ENCODE data around the gene CEACAM7. TPM values are rescaled to one million over a fixed set of nuclear protein-coding genes. Genes with fewer than 3 reads are reported as not detected.

The CEACAM7 gene
- total RNA-seq, 1 experiment from 2014 or later, result not detected

GRCh38 chr19:41623360-41623759 is 64.7 kb downstream of the CEACAM7 start:
- Histone ChIP-seq H3K4me3 (no peak overlapping the region), H3K36me3 (ENCODE audit: low read depth) (no peaks in the 10 kb centered on the region), H3K27ac (no peak overlapping the region), H3K4me2 (no peak overlapping the region), H3K9me2 (ENCODE audit: insufficient read depth) (no peaks in the 10 kb centered on the region), H4K20me1 (ENCODE audit: insufficient read depth) (no peaks in the 10 kb centered on the region), H3K27me3 (ENCODE audit: insufficient read depth, low read depth) (peaks cover 97% of the 10 kb centered on the region), H2AFZ (no peak overlapping the region), H3K79me2 (ENCODE audit: low read depth) (no peaks in the 10 kb centered on the region), H3K4me1 (replicated peaks; ENCODE audit: insufficient read depth) (no peaks in the 10 kb centered on the region), H3K9me3 (ENCODE audit: insufficient read depth, low read depth) (no peaks in the 10 kb centered on the region), H3F3A (ENCODE audit: insufficient read depth, low read depth) (no peaks in the 10 kb centered on the region)
- no TSS peak for BruUV-seq (replicated peaks)
- intact Hi-C loops (cut with micrococcal nuclease; ENCODE audit: unreplicated experiment), result no loop called here
- no peak for TF ChIP-seq EZH2 (IDR thresholded peaks at IDR 0.05; ENCODE audit: low read depth)
- TF ChIP-seq CTCF (conservative IDR thresholded peaks at IDR 0.05), result no peak
- ChIA-PET POLR2A (ENCODE audit: unreplicated experiment) (no interaction called here), CTCF (no interaction called here)
- DNase-seq, result no peak

Other genes with a start within 250 kb of the CEACAM7 start
- 38.6 and 42.6 TPM in 2 replicates for gene DMAC2, start 248.4 kb downstream of the CEACAM7 start, total RNA-seq (2021)
- not detected in 2 replicates for gene ERICH4, start 245.1 kb downstream of the CEACAM7 start, total RNA-seq (2021)
- not detected in 2 replicates for gene CEACAM21, start 112.1 kb downstream of the CEACAM7 start, total RNA-seq (2021)
- gene CEACAM4, start 61.2 kb downstream of the CEACAM7 start, total RNA-seq (2021), result not detected in 2 replicates
- gene CEACAM5, start 20.4 kb upstream of the CEACAM7 start, total RNA-seq (2021), result 18.1 and 23.3 TPM in 2 replicates
- gene CEACAM6, start 67.3 kb upstream of the CEACAM7 start, total RNA-seq (2021), result 265 and 468 TPM in 2 replicates
- not detected in 2 replicates for gene CEACAM3, start 108.3 kb upstream of the CEACAM7 start, total RNA-seq (2021)
- gene LYPD4, start 156.4 kb upstream of the CEACAM7 start, total RNA-seq (2021), result not detected in 2 replicates
- gene DMRTC2, start 156.8 kb upstream of the CEACAM7 start, total RNA-seq (2021), result not detected in 2 replicates
- 2,593 and 3,356 TPM in 2 replicates for gene RPS19, start 172.0 kb upstream of the CEACAM7 start, total RNA-seq (2021)
- gene CD79A, start 189.0 kb upstream of the CEACAM7 start, total RNA-seq (2021), result 0.33 and 0.59 TPM in 2 replicates
- gene ARHGEF1, start 194.9 kb upstream of the CEACAM7 start, total RNA-seq (2021), result 101 and 109 TPM in 2 replicates
- gene ERFL, start 240.2 kb upstream of the CEACAM7 start, total RNA-seq (2021), result 0.65 and 0.98 TPM in 2 replicates